Measurements from ENCODE around the gene ELFN2. TPM values are rescaled to one million over a fixed set of nuclear protein-coding genes. Genes with fewer than 3 reads are reported as not detected.
A peak's percentile ranks its signal among the peaks of the same experiment; 100 is the strongest.

ELFN2 gene
- total and polyA plus RNA-seq, 8 donors: 0.19 to 2.1 (median 1.1) TPM

- H3K27ac ChIP-seq: no peak overlapping the region
- WGBS, 2 donors: 48 to 62% methylated on average over 6 of the region's 6 CpGs
- H3K4me1 ChIP-seq: no peaks in the 10 kb centered on the region
- no peaks in the 10 kb centered on the region for H3K36me3 ChIP-seq
- intact Hi-C loops (cut with DNase I): no loop called here
- H3K4me3 ChIP-seq: no peak overlapping the region
- H3K27me3 ChIP-seq: peaks cover 0 to 16% (median 0%) of the 10 kb centered on the region in 4 donors
- no peak for ATAC-seq
- FAIRE-seq: no peak
- H3K9me3 ChIP-seq: no peaks in the 10 kb centered on the region
- TF ChIP-seq CTCF (IDR thresholded peaks at IDR 0.05): no peak
- DNase-seq: no peak
Observed at GRCh38 chr22:37430941-37431340, 3.7 kb upstream of the ELFN2 start.

DNA sequence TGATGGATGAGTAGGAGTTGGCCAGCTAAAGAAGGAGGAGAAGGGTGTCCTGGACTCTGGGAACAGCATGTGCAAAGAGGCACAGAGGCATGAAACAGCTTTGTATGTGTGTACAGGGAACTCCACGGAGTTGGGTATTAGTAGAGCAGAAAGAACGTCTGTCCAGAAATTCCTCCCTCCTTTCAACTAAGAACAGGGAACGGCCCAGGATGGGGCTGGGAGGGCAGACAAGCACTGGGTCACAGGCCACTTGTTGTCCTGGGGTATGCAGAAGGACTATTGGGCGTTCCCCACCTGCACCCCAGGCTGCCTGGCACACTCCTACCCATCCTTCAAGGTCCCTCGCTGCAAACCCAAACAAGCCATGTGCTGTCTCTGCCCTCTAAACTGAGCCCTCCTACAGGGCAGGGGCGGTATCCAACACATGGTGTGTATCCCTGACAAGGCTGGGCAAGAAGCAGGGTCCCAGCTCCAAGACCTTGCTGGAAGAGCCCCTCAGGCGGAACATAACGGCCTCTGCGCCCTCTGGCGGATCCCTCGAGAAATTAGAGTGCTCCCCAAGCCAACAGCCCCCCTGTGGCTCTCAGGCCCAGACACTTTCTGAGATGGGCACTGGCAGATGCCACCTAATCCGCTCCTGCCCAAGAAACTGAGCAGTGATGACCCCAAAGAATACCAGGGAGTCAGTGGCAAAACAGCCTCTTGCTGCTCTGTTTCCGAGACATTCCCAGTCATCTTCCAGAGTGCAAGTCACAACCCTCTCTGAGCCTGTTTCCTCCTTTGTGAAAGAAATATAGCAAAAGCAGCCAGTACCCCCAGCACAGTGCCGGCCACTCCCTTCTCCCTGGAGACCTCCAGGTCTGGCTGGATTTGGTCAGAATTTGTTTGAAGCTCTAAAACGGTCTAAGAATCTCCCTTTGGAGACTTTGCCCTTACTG lies 1.6 kb upstream of the ELFN2 start:
- peak in 3 of 4 donors; percentile 41 to 65 (median 60) for ATAC-seq
- H3K36me3 ChIP-seq: no peaks in the 10 kb centered on the region
- H3K27me3 ChIP-seq: peaks cover 0 to 16% (median 0%) of the 10 kb centered on the region in 4 donors
- H3K4me1 ChIP-seq: no peaks in the 10 kb centered on the region
- TF ChIP-seq CTCF (IDR thresholded peaks at IDR 0.05): peak in 3 of 4 donors; percentile 28 to 56 (median 38)
- no peak for FAIRE-seq
- DNase-seq: peak in 2 of 6 donors; percentile 39 to 75
- no peak overlapping the region for H3K4me3 ChIP-seq
- no peak overlapping the region for H3K27ac ChIP-seq
- WGBS, 2 donors: 25 to 30% methylated on average over 15 of the region's 15 CpGs
- intact Hi-C loops (cut with DNase I): loop anchor here in 1 of 3 donors (5.0 kb wide), 1 partner anchor 112 kb away; no protein-coding TSS in a partner anchor
- H3K9me3 ChIP-seq: no peaks in the 10 kb centered on the region

- H3K4me3 ChIP-seq: peak overlapping the region in 3 of 4 donors; percentile 26 to 54 (median 39)
- WGBS, 2 donors: 19 to 20% methylated on average over 57 to 59 of the region's 59 CpGs
- no peak for ATAC-seq
- no peak for TF ChIP-seq CTCF (IDR thresholded peaks at IDR 0.05)
- FAIRE-seq: no peak
- no peaks in the 10 kb centered on the region for H3K36me3 ChIP-seq
- intact Hi-C loops (cut with DNase I): loop anchor here in 1 of 3 donors (5.0 kb wide), 1 partner anchor 111 kb away; no protein-coding TSS in a partner anchor
- H3K9me3 ChIP-seq: no peaks in the 10 kb centered on the region
- H3K27ac ChIP-seq: no peak overlapping the region
- H3K4me1 ChIP-seq: no peaks in the 10 kb centered on the region
- no peak for DNase-seq
- H3K27me3 ChIP-seq: peaks cover 0 to 16% (median 0%) of the 10 kb centered on the region in 4 donors
Observed at GRCh38 chr22:37427711-37428635, 694 bp upstream of the ELFN2 start.

DNA sequence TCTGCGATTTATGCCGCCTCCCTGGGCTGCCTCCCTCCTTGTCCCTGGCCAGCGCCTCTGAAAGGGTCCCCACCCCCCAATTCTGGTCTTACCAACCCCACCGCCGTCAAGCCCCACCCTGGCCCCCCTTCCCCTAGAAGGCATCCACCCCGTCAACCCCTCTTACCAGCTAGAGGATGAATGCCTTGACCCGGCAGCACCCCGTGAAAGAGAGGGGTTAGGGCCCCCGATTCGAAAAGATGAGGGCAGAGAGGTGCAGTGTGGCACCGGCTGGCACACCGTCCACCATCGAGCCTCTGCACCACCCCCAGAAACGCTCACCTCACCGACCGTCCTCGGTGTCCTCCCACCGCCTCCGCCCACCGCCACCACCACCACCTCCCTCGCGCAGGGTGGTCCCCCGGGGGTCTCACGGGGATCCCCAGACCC lies 559 bp downstream of the ELFN2 start:
- no peak overlapping the region for H3K27ac ChIP-seq
- no peak for TF ChIP-seq CTCF (IDR thresholded peaks at IDR 0.05)
- ATAC-seq: peak in 3 of 4 donors; percentile 18 to 30 (median 22)
- FAIRE-seq: no peak
- H3K9me3 ChIP-seq: no peaks in the 10 kb centered on the region
- no peak for DNase-seq
- no peaks in the 10 kb centered on the region for H3K36me3 ChIP-seq
- H3K4me3 ChIP-seq: peak overlapping the region in 2 of 4 donors; percentile 39 to 54
- H3K4me1 ChIP-seq: no peaks in the 10 kb centered on the region
- intact Hi-C loops (cut with DNase I): loop anchor here in 1 of 3 donors (5.0 kb wide), 1 partner anchor 109 kb away; no protein-coding TSS in a partner anchor
- WGBS, 2 donors: 3 to 4% methylated on average over 9 to 24 of the region's 24 CpGs
- peaks cover 0 to 21% (median 0%) of the 10 kb centered on the region in 4 donors for H3K27me3 ChIP-seq

All from pancreas (tissue), 10 donors.